NCI-H345 (cell line): ENCODE measurements around the gene SSBP2.
"Not testable (repeated sequence)": the region's sequence is repeated elsewhere in the genome, so short reads cannot be mapped to it uniquely, and the experiment has no call there.

Experiments
- DNase-seq: peaks from one replicate; lab custom pipeline; 2025; lab: John Stamatoyannopoulos, UW

Gene SSBP2

GRCh38 chr5:81428446-81428845, 322.5 kb downstream of the SSBP2 start:
- DNase-seq, result no peak

GRCh38 chr5:81427566-81427965, 323.3 kb downstream of the SSBP2 start:
- no peak for DNase-seq

- DNase-seq, result no peak
Observed at GRCh38 chr5:81426359-81427030, 324.4 kb downstream of the SSBP2 start.

- peak; percentile 30 for DNase-seq
Observed at GRCh38 chr5:81425569-81425968, 325.3 kb downstream of the SSBP2 start.

- no peak for DNase-seq
Observed at GRCh38 chr5:81424728-81425127, 326.2 kb downstream of the SSBP2 start.

GRCh38 chr5:81422671-81423070, 328.2 kb downstream of the SSBP2 start:
- DNase-seq, result no peak

GRCh38 chr5:81420039-81420667, 330.7 kb downstream of the SSBP2 start:
- no peak for DNase-seq

GRCh38 chr5:81418606-81419005, 332.3 kb downstream of the SSBP2 start:
- no peak for DNase-seq

- DNase-seq, result no peak
Observed at GRCh38 chr5:81417052-81417451, 333.8 kb downstream of the SSBP2 start.

GRCh38 chr5:81409896-81410295, 341.0 kb downstream of the SSBP2 start:
- DNase-seq, result no peak

- DNase-seq, result no peak
Observed at GRCh38 chr5:81409361-81409760, 341.5 kb downstream of the SSBP2 start.

GRCh38 chr5:81408496-81408895, 342.4 kb downstream of the SSBP2 start:
- DNase-seq, result no peak

GRCh38 chr5:81407811-81408210, 343.1 kb downstream of the SSBP2 start:
- DNase-seq, result not testable (repeated sequence)

GRCh38 chr5:81405126-81405891, 345.6 kb downstream of the SSBP2 start:
- no peak for DNase-seq

GRCh38 chr5:81402192-81402930, 348.5 kb downstream of the SSBP2 start:
- no peak for DNase-seq

GRCh38 chr5:81401266-81401665, 349.6 kb downstream of the SSBP2 start:
- DNase-seq, result no peak

GRCh38 chr5:81400375-81400774, 350.5 kb downstream of the SSBP2 start:
- DNase-seq, result no peak

- DNase-seq, result no peak
Observed at GRCh38 chr5:81398741-81399140, 352.2 kb downstream of the SSBP2 start.

GRCh38 chr5:81397176-81397575, 353.7 kb downstream of the SSBP2 start:
- no peak for DNase-seq

GRCh38 chr5:81395262-81395661, 355.6 kb downstream of the SSBP2 start:
- DNase-seq, result no peak

- no peak for DNase-seq
Observed at GRCh38 chr5:81393783-81394718, 356.8 kb downstream of the SSBP2 start, which contains the start of gene ACOT12. TSS of gene ACOT12 (minus strand) at chr5:81394134. CDS start at chr5:81394114, 20 bp downstream.
